ENCODE results near the gene MRPL27.
A peak's percentile ranks its signal among the peaks of the same experiment; 100 is the strongest.

MRPL27 gene

DNA sequence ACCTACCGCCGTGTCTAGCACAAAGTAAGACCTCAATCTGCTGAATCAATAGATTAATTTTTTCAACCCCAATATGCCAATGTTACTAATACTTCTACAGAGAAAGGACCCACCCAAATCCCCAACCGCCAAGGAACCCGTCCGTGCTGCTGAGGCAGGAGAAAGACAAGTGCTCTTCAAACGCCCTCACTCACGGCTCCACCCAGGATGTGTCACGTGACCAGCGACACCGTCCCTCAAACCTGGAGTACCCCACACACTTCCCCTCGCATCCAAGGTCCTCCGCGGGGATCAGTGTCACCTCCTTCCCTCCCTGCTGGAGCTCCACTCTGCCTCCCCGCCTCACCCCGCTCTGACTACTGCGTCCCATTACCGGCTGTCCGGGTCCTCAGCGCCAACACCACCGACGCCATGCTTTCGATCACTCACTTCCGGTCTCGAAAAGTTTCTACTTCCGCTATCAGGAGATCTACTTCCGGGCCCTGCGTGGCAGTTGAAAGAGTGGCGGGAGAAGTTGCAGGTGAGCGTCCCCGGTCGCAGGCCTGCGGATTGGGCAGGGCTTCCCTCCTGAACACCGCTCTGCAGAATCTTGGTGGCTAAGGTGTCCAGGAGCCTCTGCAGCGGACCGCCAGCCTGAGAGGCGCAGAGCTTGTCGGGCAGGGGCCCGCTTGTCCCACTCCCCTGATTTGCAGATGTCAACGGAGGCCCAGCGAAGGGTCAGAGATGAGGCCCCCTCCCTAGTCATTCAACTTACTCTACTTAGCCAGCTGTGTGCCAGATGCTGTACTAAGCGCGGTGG lies at the start of gene MRPL27, which contains the start of gene EME1 (continued):
- TF ChIP-seq ZBTB20 (tag by site-specific recombination; IDR thresholded peaks at IDR 0.05) = peak; percentile 52; the same call in 1 of the 2 replicates
- no peak for TF ChIP-seq ZNF701 (tag by site-specific recombination; IDR thresholded peaks at IDR 0.05)
- TF ChIP-seq ZNF202 (tag by site-specific recombination; IDR thresholded peaks at IDR 0.05; ENCODE audit: borderline replicate concordance) = no peak
- TF ChIP-seq, protein P1, sequence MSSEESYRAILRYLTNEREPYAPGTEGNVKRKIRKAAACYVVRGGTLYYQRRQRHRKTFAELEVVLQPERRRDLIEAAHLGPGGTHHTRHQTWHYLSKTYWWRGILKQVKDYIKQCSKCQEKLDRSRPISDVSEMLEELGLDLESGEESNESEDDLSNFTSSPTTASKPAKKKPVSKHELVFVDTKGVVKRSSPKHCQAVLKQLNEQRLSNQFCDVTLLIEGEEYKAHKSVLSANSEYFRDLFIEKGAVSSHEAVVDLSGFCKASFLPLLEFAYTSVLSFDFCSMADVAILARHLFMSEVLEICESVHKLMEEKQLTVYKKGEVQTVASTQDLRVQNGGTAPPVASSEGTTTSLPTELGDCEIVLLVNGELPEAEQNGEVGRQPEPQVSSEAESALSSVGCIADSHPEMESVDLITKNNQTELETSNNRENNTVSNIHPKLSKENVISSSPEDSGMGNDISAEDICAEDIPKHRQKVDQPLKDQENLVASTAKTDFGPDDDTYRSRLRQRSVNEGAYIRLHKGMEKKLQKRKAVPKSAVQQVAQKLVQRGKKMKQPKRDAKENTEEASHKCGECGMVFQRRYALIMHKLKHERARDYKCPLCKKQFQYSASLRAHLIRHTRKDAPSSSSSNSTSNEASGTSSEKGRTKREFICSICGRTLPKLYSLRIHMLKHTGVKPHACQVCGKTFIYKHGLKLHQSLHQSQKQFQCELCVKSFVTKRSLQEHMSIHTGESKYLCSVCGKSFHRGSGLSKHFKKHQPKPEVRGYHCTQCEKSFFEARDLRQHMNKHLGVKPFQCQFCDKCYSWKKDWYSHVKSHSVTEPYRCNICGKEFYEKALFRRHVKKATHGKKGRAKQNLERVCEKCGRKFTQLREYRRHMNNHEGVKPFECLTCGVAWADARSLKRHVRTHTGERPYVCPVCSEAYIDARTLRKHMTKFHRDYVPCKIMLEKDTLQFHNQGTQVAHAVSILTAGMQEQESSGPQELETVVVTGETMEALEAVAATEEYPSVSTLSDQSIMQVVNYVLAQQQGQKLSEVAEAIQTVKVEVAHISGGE (tag by site-specific recombination; conservative IDR thresholded peaks at IDR 0.05; ENCODE audit: low read depth) = peak; percentile 98
- TF ChIP-seq ZFP69B (tag by site-specific recombination; IDR thresholded peaks at IDR 0.05) = peak; percentile 78
- TF ChIP-seq KLF7 (tag by site-specific recombination; IDR thresholded peaks at IDR 0.05; ENCODE audit: borderline replicate concordance) = peak; percentile 92
- TF ChIP-seq ZNF146 (tag by site-specific recombination; IDR thresholded peaks at IDR 0.05) = no peak
- TF ChIP-seq, protein P2, sequence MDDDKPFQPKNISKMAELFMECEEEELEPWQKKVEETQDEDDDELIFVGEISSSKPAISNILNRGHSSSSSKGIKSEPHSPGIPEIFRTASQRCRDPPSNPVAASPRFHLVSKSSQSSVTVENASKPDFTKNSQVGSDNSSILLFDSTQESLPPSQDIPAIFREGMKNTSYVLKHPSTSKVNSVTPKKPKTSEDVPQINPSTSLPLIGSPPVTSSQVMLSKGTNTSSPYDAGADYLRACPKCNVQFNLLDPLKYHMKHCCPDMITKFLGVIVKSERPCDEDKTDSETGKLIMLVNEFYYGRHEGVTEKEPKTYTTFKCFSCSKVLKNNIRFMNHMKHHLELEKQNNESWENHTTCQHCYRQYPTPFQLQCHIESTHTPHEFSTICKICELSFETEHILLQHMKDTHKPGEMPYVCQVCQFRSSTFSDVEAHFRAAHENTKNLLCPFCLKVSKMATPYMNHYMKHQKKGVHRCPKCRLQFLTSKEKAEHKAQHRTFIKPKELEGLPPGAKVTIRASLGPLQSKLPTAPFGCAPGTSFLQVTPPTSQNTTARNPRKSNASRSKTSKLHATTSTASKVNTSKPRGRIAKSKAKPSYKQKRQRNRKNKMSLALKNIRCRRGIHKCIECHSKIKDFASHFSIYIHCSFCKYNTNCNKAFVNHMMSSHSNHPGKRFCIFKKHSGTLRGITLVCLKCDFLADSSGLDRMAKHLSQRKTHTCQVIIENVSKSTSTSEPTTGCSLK (tag by site-specific recombination; IDR thresholded peaks at IDR 0.05) = no peak
- TF ChIP-seq ZNF837 (tag by site-specific recombination; IDR thresholded peaks at IDR 0.05) = no peak
- TF ChIP-seq ZNF37A (tag by site-specific recombination; IDR thresholded peaks at IDR 0.05) = no peak
- no peak for TF ChIP-seq ZNF140 (tag by site-specific recombination; IDR thresholded peaks at IDR 0.05)
- TF ChIP-seq SETDB1 (IDR thresholded peaks at IDR 0.05; ENCODE audit: insufficient read length, low read length) = no peak
- TF ChIP-seq, protein P3, sequence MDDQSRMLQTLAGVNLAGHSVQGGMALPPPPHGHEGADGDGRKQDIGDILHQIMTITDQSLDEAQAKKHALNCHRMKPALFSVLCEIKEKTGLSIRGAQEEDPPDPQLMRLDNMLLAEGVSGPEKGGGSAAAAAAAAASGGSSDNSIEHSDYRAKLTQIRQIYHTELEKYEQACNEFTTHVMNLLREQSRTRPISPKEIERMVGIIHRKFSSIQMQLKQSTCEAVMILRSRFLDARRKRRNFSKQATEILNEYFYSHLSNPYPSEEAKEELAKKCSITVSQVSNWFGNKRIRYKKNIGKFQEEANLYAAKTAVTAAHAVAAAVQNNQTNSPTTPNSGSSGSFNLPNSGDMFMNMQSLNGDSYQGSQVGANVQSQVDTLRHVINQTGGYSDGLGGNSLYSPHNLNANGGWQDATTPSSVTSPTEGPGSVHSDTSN (CRISPR knock-in tag; IDR thresholded peaks at IDR 0.05) = no peak
- TF ChIP-seq ZNF184 (tag by site-specific recombination; IDR thresholded peaks at IDR 0.05) = no peak
- peak; percentile 57; the same call in 1 of the 2 replicates for TF ChIP-seq ZNF76 (tag by site-specific recombination; IDR thresholded peaks at IDR 0.05; ENCODE audit: borderline replicate concordance, low read depth)
- TF ChIP-seq HOXA7 (CRISPR knock-in tag; IDR thresholded peaks at IDR 0.05; ENCODE audit: borderline replicate concordance) = no peak
- no peak for TF ChIP-seq HOXC10 (CRISPR knock-in tag; IDR thresholded peaks at IDR 0.05)
- no peak for TF ChIP-seq ZNF350 (tag by site-specific recombination; IDR thresholded peaks at IDR 0.05)
- TF ChIP-seq, protein P4, sequence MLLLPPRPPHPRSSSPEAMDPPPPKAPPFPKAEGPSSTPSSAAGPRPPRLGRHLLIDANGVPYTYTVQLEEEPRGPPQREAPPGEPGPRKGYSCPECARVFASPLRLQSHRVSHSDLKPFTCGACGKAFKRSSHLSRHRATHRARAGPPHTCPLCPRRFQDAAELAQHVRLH (tag by site-specific recombination; IDR thresholded peaks at IDR 0.05) = peak; percentile 99
- TF ChIP-seq, protein P5, sequence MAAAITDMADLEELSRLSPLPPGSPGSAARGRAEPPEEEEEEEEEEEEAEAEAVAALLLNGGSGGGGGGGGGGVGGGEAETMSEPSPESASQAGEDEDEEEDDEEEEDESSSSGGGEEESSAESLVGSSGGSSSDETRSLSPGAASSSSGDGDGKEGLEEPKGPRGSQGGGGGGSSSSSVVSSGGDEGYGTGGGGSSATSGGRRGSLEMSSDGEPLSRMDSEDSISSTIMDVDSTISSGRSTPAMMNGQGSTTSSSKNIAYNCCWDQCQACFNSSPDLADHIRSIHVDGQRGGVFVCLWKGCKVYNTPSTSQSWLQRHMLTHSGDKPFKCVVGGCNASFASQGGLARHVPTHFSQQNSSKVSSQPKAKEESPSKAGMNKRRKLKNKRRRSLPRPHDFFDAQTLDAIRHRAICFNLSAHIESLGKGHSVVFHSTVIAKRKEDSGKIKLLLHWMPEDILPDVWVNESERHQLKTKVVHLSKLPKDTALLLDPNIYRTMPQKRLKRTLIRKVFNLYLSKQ (tag by site-specific recombination; IDR thresholded peaks at IDR 0.05; ENCODE audit: borderline replicate concordance) = no peak
- no peak for TF ChIP-seq ZNF248 (tag by site-specific recombination; IDR thresholded peaks at IDR 0.05)
- no peak for TF ChIP-seq ZNF211 (tag by site-specific recombination; IDR thresholded peaks at IDR 0.05; ENCODE audit: low read depth)
- TF ChIP-seq ZNF747 (tag by site-specific recombination; IDR thresholded peaks at IDR 0.05) = no peak
- TF ChIP-seq, protein P6, sequence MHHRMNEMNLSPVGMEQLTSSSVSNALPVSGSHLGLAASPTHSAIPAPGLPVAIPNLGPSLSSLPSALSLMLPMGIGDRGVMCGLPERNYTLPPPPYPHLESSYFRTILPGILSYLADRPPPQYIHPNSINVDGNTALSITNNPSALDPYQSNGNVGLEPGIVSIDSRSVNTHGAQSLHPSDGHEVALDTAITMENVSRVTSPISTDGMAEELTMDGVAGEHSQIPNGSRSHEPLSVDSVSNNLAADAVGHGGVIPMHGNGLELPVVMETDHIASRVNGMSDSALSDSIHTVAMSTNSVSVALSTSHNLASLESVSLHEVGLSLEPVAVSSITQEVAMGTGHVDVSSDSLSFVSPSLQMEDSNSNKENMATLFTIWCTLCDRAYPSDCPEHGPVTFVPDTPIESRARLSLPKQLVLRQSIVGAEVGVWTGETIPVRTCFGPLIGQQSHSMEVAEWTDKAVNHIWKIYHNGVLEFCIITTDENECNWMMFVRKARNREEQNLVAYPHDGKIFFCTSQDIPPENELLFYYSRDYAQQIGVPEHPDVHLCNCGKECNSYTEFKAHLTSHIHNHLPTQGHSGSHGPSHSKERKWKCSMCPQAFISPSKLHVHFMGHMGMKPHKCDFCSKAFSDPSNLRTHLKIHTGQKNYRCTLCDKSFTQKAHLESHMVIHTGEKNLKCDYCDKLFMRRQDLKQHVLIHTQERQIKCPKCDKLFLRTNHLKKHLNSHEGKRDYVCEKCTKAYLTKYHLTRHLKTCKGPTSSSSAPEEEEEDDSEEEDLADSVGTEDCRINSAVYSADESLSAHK (tag by site-specific recombination; IDR thresholded peaks at IDR 0.05) = peak; percentile 49; the same call in 1 of the 2 replicates
- no peak for TF ChIP-seq SCRT2 (tag by site-specific recombination; IDR thresholded peaks at IDR 0.05)
- no peak for TF ChIP-seq ZNF223 (tag by site-specific recombination; IDR thresholded peaks at IDR 0.05)
- peak; percentile 79 for TF ChIP-seq ZNF610 (tag by site-specific recombination; IDR thresholded peaks at IDR 0.05; ENCODE audit: borderline replicate concordance)
- TF ChIP-seq IKZF3 (tag by site-specific recombination; IDR thresholded peaks at IDR 0.05) = no peak
- TF ChIP-seq ZNF324 (tag by site-specific recombination; IDR thresholded peaks at IDR 0.05) = peak; percentile 94
- TF ChIP-seq ZEB2 (tag by site-specific recombination; IDR thresholded peaks at IDR 0.05) = peak; percentile 86
